Thyroid gland (tissue), 4 donors: ENCODE results near the gene OR1F1. TPM values are rescaled to one million over a fixed set of nuclear protein-coding genes. Genes with fewer than 3 reads are reported as not detected.

Experiments used
- DNase-seq, 2 donors: peaks; one replicate each; pipeline ENCODE4 v3.0.0-alpha.2; 2019
- H3K27ac ChIP-seq, 3 donors: fragments of 200-600 bp; sonication (generic); 1 replicate in 2 of 3; 2 replicates in 1 of 3; pipeline ENCODE4 v1.5.1; 2016 to 2019; ENCODE audit warnings: mild to moderate bottlenecking in 1 of 3, moderate library complexity in 1 of 3
- H3K27me3 ChIP-seq: fragments of 200-600 bp; sonication (generic); one replicate; pipeline ENCODE4 v1.5.1; 2019
- H3K36me3 ChIP-seq, 2 donors: fragments of 200-600 bp; sonication (generic); one replicate each; pipeline ENCODE4 v1.5.1; 2016 to 2019
- H3K4me1 ChIP-seq, 2 donors: fragments of 200-600 bp; sonication (generic); one replicate each; pipeline ENCODE4 v1.5.1; 2017 to 2019
- H3K4me3 ChIP-seq, 3 donors: fragments of 200-600 bp; sonication (generic); replicated peaks in 1 of 3; 1 replicate in 2 of 3; 2 replicates in 1 of 3; pipeline ENCODE4 v1.5.1; 2016; ENCODE audit warnings: mild to moderate bottlenecking in 1 of 3
- H3K9me3 ChIP-seq: fragments of 200-600 bp; sonication (generic); one replicate; pipeline ENCODE4 v1.5.1; 2017
- CTCF ChIP-seq, 6 experiments: fragments of 200-600 bp in 3 of 6; fragments of 450-650 bp in 3 of 6; sonication (generic) in 3 of 6; IDR thresholded peaks; one replicate each; pipeline ENCODE4 v1.5.1; 2016 to 2019; ENCODE audit warnings: antibody characterized with exemption in 6 of 6, mild to moderate bottlenecking in 2 of 6, inconsistent platforms in 1 of 6, moderate library complexity in 1 of 6
- POLR2A ChIP-seq, 2 donors: fragments of 450-650 bp; IDR thresholded peaks; one replicate each; pipeline ENCODE4 v1.6.1; 2017; ENCODE audit warnings: antibody characterized with exemption in 2 of 2, mild to moderate bottlenecking in 2 of 2, moderate library complexity in 1 of 2
- WGBS, 2 donors: methylation state at CpG; one replicate each; pipeline ENCODE4 v1.1.5; 2017; 5-methylcytosine and 5-hydroxymethylcytosine counted together
- intact Hi-C: fragments of 100-400 bp; cut with DNase I; formaldehyde crosslinking; loops from one replicate; pipeline ENCODE4 v1.15.1; 2023
- total RNA-seq, 4 donors: library from RNA; depleted of rRNA; stranded (reverse); fragments of >200 nt; gene quantifications; one replicate each; pipeline ENCODE4 v1.2.3, GENCODE V29; 2016

Gene OR1F1
- total RNA-seq, 4 donors from 2014 or later: not detected

- no peak for DNase-seq
- Histone ChIP-seq H3K9me3 (no peaks in the 10 kb centered on the region), H3K4me3 (no peak overlapping the region), H3K36me3 (no peaks in the 10 kb centered on the region), H3K27ac (no peak overlapping the region), H3K4me1 (peaks cover 11 to 15% of the 10 kb centered on the region in 2 donors), H3K27me3 (no peaks in the 10 kb centered on the region)
- TF ChIP-seq POLR2A (IDR thresholded peaks at IDR 0.05) (no peak), CTCF (IDR thresholded peaks at IDR 0.05) (no peak)
- intact Hi-C loops: no loop called here
- 87 to 92% methylated on average over 10 to 15 of the region's 16 CpGs for WGBS, 2 donors
These were observed 40.8 kb upstream of the OR1F1 start for GRCh38 chr16:3147046-3147756.

GRCh38 chr16:3147757-3148104, 40.3 kb upstream of the OR1F1 start:
- intact Hi-C loops: no loop called here
- no peaks in the 10 kb centered on the region for H3K27me3 ChIP-seq
- H3K4me1 ChIP-seq: peaks cover 15 to 16% of the 10 kb centered on the region in 2 donors
- no peak for DNase-seq
- H3K36me3 ChIP-seq: no peaks in the 10 kb centered on the region
- H3K9me3 ChIP-seq: no peaks in the 10 kb centered on the region
- TF ChIP-seq CTCF (IDR thresholded peaks at IDR 0.05) (no peak), POLR2A (IDR thresholded peaks at IDR 0.05) (no peak)
- H3K27ac ChIP-seq: no peak overlapping the region
- 92 to 100% methylated on average over 3 to 5 of the region's 5 CpGs for WGBS, 2 donors
- no peak overlapping the region for H3K4me3 ChIP-seq

- no peaks in the 10 kb centered on the region for H3K36me3 ChIP-seq
- peaks cover 15 to 16% of the 10 kb centered on the region in 2 donors for H3K4me1 ChIP-seq
- WGBS, 2 donors: 85 to 94% methylated on average over 10 to 12 of the region's 13 CpGs
- no peak for TF ChIP-seq CTCF (IDR thresholded peaks at IDR 0.05)
- TF ChIP-seq POLR2A (IDR thresholded peaks at IDR 0.05): no peak
- H3K27me3 ChIP-seq: no peaks in the 10 kb centered on the region
- no peaks in the 10 kb centered on the region for H3K9me3 ChIP-seq
- no peak for DNase-seq
- no peak overlapping the region for H3K4me3 ChIP-seq
- no peak overlapping the region for H3K27ac ChIP-seq
- intact Hi-C loops: no loop called here
These were observed 39.5 kb upstream of the OR1F1 start for GRCh38 chr16:3148256-3149192.

- no peaks in the 10 kb centered on the region for H3K9me3 ChIP-seq
- intact Hi-C loops: no loop called here
- no peaks in the 10 kb centered on the region for H3K27me3 ChIP-seq
- no peak for DNase-seq
- 93% methylated on average over 5 to 6 of the region's 6 CpGs for WGBS, 2 donors
- peaks cover 15 to 16% of the 10 kb centered on the region in 2 donors for H3K4me1 ChIP-seq
- no peaks in the 10 kb centered on the region for H3K36me3 ChIP-seq
- H3K27ac ChIP-seq: no peak overlapping the region
- peak overlapping the region in 1 of 3 donors; percentile 62 for H3K4me3 ChIP-seq
- no peak for TF ChIP-seq CTCF (IDR thresholded peaks at IDR 0.05)
- no peak for TF ChIP-seq POLR2A (IDR thresholded peaks at IDR 0.05)
These were observed 38.8 kb upstream of the OR1F1 start for GRCh38 chr16:3149193-3149530.
